Body of pancreas (tissue), 4 donors: ENCODE measurements around the gene ASNSD1.

Source experiments
- CTCF ChIP-seq, 7 experiments: fragments of 450-650 bp in 4 of 7; fragments of 200-600 bp in 3 of 7; sonication (generic) in 3 of 7; IDR thresholded peaks; one replicate each; pipeline ENCODE4 v1.5.1; 2016 to 2019; ENCODE audit warnings: antibody characterized with exemption in 7 of 7
- POLR2A ChIP-seq, 3 donors: fragments of 450-650 bp; IDR thresholded peaks; one replicate each; pipeline ENCODE4 v1.6.1; 2016; ENCODE audit warnings: antibody characterized with exemption in 3 of 3, mild to moderate bottlenecking in 2 of 3

GRCh38 chr2:189661957-189662321, 680 bp downstream of the ASNSD1 start:
- TF ChIP-seq CTCF (IDR thresholded peaks at IDR 0.05): no peak
- TF ChIP-seq POLR2A (IDR thresholded peaks at IDR 0.05): no peak
